IPS-20b (cell line): ENCODE results near the gene MMRN1.

Experiments
- H3K27ac ChIP-seq: one replicate; pipeline ENCODE4 v1.5.1; 2013; ENCODE audit warnings: low read length
- H3K27me3 ChIP-seq: 2 replicates; pipeline ENCODE4 v1.6.1; 2013; ENCODE audit warnings: mild to moderate bottlenecking, low read length, inconsistent platforms; ENCODE audit not compliant: insufficient read depth
- H3K36me3 ChIP-seq: 2 replicates; pipeline ENCODE4 v1.6.1; 2013; ENCODE audit warnings: low read depth, mild to moderate bottlenecking, inconsistent platforms, low read length, moderate library complexity; ENCODE audit not compliant: insufficient read depth
- H3K4me1 ChIP-seq: 2 replicates; pipeline ENCODE4 v1.6.1; 2013; ENCODE audit warnings: mild to moderate bottlenecking, control low read depth, inconsistent platforms, low read length, moderate library complexity; ENCODE audit not compliant: insufficient read depth
- H3K4me3 ChIP-seq: 2 replicates; pipeline ENCODE4 v1.5.1; 2013; ENCODE audit warnings: mild to moderate bottlenecking, low read length, inconsistent platforms
- H3K9ac ChIP-seq: 2 replicates; pipeline ENCODE4 v1.6.1; 2013; ENCODE audit warnings: low read depth, mild to moderate bottlenecking, inconsistent platforms, low read length, moderate library complexity
- H3K9me3 ChIP-seq: 2 replicates; pipeline ENCODE4 v1.6.1; 2013; ENCODE audit warnings: mild to moderate bottlenecking, low read depth, low read length, inconsistent platforms; ENCODE audit not compliant: insufficient read depth

Gene MMRN1

DNA sequence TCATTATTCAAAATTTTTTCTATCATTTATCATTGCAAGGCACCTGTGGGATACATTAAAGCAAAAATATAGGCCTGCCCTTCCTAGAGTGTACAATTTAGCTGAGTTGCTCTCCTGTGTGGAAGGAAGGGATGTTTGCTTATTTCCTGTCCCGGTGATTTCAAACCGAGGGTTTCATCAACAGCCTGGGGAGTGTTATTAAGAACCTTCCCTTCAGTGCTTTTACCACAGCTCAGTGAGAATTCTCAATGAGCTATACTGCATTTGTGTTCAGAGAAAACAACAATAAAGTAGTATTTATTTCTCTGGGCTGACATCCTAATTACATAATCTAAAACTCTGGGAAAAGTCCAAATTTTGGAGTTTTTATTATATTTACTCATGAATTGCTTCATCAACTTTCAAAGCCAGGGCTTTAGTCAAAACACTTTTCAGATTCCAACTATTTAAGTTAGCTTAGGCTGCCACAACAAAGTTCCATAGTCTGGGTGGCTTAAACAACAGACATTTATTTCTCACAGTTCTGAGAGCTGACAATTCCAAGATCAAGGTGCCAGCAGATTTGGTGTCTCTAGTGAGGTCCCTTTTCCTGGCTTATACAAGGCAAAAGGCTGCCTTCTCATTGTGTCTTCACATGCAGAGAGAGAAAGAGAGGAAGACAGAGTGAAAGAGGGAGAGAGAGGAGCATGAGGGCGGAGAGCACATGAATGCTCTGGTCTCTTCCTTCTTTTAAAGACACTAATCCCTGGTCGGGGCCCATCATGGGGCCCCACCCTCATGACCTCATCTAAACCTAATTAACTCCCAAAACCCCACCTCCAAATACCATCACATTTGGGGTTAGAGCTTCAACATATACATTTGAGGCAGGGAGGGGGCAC is 62.6 kb downstream of the MMRN1 start:
- Histone ChIP-seq H3K9ac (no peak overlapping the region), H3K27ac (no peak overlapping the region), H3K4me1 (peaks cover 8% of the 10 kb centered on the region; the same call in 1 of the 2 replicates), H3K4me3 (no peak overlapping the region), H3K27me3 (no peaks in the 10 kb centered on the region), H3K9me3 (no peaks in the 10 kb centered on the region), H3K36me3 (no peaks in the 10 kb centered on the region)

DNA sequence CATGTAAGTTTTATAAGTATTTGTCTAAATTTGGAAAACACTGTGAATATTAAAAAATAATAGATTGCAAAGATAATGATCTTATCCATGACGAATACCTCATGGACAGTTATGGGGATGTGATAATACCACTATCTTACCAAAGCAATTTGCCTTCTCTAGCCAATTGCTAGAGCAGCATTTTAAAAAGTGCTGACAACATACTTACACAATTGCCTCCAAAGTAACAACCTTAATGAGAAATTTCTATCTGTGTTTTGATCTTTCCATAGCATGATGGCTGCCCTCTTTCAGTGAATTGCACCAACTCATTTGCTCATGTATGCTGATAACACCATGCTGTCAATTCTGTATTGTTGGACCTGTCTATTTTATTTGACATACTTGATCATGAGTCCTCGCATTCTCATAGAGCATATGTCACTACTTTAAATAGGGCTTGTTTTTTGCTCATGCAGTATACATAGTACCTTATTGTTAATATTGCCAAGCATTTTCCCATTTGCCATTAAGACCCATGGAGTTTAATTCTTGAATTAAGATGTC is 87.2 kb downstream of the MMRN1 start:
- Histone ChIP-seq H3K9ac (no peak overlapping the region), H3K27ac (no peak overlapping the region), H3K36me3 (no peaks in the 10 kb centered on the region), H3K9me3 (no peaks in the 10 kb centered on the region), H3K4me1 (no peaks in the 10 kb centered on the region), H3K27me3 (no peaks in the 10 kb centered on the region), H3K4me3 (no peak overlapping the region)

DNA sequence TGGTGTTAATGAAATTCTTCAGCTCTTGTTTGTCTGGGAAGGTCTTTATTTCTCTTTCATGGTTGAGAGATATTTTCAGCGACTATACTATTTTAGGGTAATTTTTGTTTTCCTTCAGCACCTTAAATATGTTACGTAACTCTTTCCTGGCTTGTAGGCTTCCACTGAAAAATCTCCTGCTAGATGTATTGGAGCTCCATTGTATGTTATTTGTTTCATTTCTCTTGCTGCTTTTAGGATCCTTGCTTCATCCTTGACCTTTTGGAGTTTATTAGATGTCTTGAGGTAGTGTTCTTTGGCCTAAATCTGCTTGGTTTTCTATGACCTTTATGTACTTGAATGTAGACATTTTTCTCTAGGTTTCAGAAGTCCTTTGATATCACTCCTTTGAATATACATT is 93.6 kb downstream of the MMRN1 start:
- no peaks in the 10 kb centered on the region for H3K36me3 ChIP-seq
- H3K27me3 ChIP-seq = no peaks in the 10 kb centered on the region
- H3K4me1 ChIP-seq = no peaks in the 10 kb centered on the region
- H3K9me3 ChIP-seq = peaks cover 3% of the 10 kb centered on the region; the same call in 1 of the 2 replicates
- no peak overlapping the region for H3K9ac ChIP-seq
- no peak overlapping the region for H3K4me3 ChIP-seq
- H3K27ac ChIP-seq = no peak overlapping the region

DNA sequence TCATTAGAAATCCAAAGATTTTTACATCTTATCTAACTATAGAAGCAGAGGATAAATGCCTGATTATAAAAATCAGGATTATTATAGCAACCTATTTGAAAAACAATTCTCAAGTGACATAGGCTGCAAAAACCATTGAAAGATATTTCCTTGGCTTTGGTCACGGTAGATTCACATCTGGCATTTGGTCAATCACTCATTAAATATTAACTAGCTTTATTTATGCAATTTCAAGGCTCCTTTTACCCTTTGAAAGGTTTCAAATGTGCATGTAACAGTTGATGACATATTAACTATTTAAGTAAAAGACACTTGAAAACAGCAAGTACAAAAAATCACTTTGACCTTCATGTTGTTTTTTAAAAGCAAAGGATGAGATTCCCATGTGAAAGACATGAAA is 98.1 kb downstream of the MMRN1 start:
- H3K9ac ChIP-seq = no peak overlapping the region
- H3K9me3 ChIP-seq = peaks cover 3% of the 10 kb centered on the region; the same call in 1 of the 2 replicates
- peaks cover 6% of the 10 kb centered on the region; the same call in 1 of the 2 replicates for H3K4me1 ChIP-seq
- no peak overlapping the region for H3K27ac ChIP-seq
- no peaks in the 10 kb centered on the region for H3K36me3 ChIP-seq
- no peaks in the 10 kb centered on the region for H3K27me3 ChIP-seq
- H3K4me3 ChIP-seq = no peak overlapping the region

DNA sequence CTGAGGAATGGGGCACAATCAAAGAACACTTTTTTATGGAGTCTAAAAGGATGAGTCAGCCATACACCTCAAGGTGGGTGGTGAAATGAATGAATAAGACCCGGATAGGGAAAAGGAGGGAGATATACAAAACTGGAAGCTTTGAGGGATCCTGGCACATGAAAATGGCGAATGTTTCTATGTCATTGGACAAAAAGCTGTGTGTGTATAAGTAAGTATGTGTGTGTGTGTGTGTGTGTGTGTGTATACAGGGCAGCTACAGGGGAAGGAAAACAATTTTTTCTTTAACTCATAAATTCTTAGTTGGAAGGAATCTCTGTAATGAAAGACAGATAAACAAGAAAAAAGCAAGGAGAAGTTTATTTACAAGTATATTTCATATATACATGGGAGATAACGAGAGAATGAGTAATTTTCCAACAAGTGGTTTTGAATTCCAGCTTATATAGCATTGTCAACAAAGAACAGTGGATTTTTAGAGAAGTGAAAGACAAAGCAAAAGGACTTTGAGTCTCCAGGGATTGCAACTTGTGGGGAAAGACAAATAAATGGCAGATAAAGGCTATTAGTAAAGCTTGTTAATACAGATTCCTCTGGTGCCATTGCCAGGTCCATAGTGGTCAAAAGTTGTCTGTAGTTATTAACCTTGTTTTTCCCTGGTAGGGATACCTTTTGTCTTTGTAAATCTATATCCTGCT is 99.7 kb downstream of the MMRN1 start:
- no peaks in the 10 kb centered on the region for H3K36me3 ChIP-seq
- no peaks in the 10 kb centered on the region for H3K27me3 ChIP-seq
- H3K27ac ChIP-seq = no peak overlapping the region
- H3K9ac ChIP-seq = no peak overlapping the region
- H3K9me3 ChIP-seq = no peaks in the 10 kb centered on the region
- H3K4me1 ChIP-seq = peaks cover 14% of the 10 kb centered on the region; the same call in 1 of the 2 replicates
- no peak overlapping the region for H3K4me3 ChIP-seq

DNA sequence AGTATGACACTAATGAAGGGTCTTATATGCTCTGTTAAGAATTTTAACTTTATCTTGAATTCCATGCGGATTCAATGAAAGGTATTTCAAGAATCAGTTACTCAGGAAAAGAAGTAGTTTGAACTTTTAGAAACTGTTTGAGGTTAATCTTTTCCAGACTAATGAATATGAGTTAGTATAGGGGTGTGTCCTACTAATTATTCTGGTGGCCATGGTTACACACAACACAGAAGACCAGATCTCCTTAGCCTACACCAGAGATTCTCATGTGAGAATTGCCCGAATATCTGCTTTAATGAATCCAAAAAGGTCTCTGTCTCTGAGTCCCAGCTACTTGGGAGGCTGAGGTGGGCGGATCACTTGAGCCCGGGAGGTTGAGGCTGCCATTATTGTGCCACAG is 100.4 kb downstream of the MMRN1 start:
- Histone ChIP-seq H3K9me3 (no peaks in the 10 kb centered on the region), H3K4me3 (no peak overlapping the region), H3K4me1 (peaks cover 14% of the 10 kb centered on the region; the same call in 1 of the 2 replicates), H3K36me3 (no peaks in the 10 kb centered on the region), H3K9ac (no peak overlapping the region), H3K27ac (no peak overlapping the region), H3K27me3 (no peaks in the 10 kb centered on the region)

DNA sequence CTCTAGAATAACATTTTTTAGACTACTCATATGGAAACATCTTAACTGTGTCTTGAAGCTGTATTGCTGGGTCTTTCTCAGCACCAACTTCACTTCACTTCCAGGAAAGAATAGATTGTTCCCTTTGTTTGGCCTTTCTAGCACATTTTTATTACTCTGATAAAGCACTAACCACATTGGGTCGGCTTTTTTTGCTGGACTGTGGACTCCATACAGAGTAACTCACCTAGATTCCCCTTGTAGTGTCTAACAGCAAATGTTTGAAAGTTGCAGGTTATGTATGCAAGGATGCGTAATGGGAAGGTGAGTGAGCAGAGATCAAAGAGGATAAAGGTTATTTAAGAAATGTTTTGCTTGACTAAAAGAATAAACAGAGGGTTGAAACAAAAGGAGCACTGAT is 101.2 kb downstream of the MMRN1 start:
- Histone ChIP-seq H3K9ac (no peak overlapping the region), H3K4me1 (peaks cover 14% of the 10 kb centered on the region; the same call in 1 of the 2 replicates), H3K27me3 (no peaks in the 10 kb centered on the region), H3K27ac (no peak overlapping the region), H3K4me3 (no peak overlapping the region), H3K36me3 (no peaks in the 10 kb centered on the region), H3K9me3 (no peaks in the 10 kb centered on the region)

DNA sequence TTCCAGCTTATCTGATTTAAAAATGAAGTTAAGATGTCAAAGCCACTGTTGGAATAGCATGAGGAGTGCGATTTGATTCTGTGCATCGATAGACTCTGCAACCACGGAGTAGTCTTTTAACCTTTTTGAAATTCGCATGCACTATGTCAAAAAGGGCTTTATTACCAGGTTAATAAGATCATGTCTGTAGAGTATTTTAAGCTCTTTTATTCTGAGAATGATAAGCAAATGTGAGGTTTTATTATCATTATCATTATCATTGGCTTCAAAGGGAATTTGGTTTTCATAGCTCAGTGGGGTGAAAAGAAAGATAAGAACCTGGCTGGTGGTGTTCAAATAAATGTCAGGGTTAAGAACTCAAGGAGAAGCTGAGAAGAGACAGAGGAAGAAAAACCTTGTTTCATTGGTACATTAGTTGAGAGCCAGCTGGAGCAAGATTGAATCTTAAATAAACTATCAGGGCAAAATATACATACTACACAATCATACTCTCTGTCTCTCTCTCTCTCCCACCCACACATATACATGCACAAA is 102.6 kb downstream of the MMRN1 start:
- Histone ChIP-seq H3K4me1 (peaks cover 14% of the 10 kb centered on the region; the same call in 1 of the 2 replicates), H3K27me3 (no peaks in the 10 kb centered on the region)

DNA sequence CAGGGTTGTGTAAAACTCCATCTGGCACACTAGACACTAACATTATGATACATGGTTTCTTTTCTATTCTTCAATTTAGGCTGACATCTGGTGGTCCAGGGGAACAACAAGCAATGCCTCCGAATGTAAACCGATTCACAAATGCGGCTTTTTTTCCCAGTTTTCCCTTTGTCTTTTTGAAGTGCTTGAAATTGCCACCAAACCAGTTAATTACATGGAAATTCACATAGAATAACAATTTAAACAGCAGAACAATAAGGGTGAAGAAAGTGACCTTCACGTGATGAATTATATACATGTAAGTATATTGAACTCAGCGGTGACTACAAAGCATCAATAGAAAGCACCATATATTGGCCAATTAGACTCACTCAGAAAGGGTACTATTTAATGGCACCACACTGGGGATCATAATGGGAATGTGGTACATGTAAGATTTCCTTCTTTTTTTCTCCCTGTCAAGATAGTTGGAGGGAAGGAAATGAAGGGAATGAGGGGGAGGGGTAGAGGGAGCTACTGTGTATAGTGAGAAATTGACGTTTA is 103.9 kb downstream of the MMRN1 start:
- Histone ChIP-seq H3K27me3 (no peaks in the 10 kb centered on the region), H3K27ac (no peak overlapping the region), H3K36me3 (no peaks in the 10 kb centered on the region), H3K4me3 (no peak overlapping the region), H3K9me3 (no peaks in the 10 kb centered on the region), H3K4me1 (peaks cover 21% of the 10 kb centered on the region), H3K9ac (no peak overlapping the region)

More for the DNA sequence above, 102.6 kb downstream of the MMRN1 start:
- Histone ChIP-seq H3K9me3 (no peaks in the 10 kb centered on the region), H3K9ac (no peak overlapping the region), H3K27ac (no peak overlapping the region), H3K36me3 (no peaks in the 10 kb centered on the region), H3K4me3 (no peak overlapping the region)

DNA sequence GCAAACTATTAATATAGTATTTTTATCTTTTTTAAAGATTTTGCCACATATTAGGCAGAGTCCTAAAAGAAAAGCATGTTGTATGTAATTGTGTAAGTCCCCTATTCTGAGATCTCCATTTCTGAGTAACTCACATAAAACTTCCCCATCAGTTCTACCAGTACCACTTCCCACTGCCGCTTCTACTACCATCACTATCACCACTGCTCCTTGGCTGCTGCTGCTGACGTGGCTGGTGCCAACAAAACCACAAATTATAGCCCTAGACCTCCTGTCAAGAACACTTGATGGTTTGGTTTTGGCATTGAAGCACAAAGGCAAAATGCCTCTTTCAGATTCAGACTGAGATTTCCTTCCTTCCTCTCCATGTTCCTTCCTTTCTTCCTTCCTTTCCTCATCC is 106.4 kb downstream of the MMRN1 start:
- H3K9me3 ChIP-seq = no peaks in the 10 kb centered on the region
- no peaks in the 10 kb centered on the region for H3K36me3 ChIP-seq
- peaks cover 18% of the 10 kb centered on the region for H3K4me1 ChIP-seq
- H3K27ac ChIP-seq = no peak overlapping the region
- H3K4me3 ChIP-seq = no peak overlapping the region
- H3K9ac ChIP-seq = no peak overlapping the region
- H3K27me3 ChIP-seq = no peaks in the 10 kb centered on the region

DNA sequence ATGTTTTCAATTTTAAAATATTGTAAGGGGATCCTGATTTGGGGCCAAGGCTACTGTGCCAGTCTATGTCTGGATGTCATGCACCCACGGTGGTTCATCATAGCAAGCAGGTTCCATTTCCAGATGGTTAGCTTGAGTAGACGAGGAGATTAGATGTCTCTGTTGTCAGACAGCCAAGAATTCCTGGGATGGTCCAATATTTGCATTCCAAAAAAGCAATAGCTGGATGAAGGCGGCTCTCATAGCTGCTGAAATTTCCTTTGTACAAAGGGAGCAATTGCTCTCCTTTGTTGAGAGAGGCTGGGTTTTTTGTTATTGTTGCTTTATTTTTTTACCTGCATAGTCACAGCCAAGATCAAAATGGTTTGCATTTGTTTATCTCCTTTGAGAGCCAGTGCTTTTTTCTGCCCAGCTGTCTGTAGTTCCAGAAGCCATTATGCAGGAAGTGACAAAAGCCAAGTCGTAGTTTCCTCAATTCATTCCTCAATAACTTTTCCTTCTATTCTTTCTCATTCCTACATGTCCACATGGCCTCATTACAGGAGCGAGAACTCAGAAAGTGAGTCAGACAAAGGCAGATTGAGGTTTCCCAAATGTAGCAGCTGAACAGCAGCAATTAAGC is 107.9 kb downstream of the MMRN1 start:
- no peaks in the 10 kb centered on the region for H3K9me3 ChIP-seq
- no peak overlapping the region for H3K27ac ChIP-seq
- no peaks in the 10 kb centered on the region for H3K27me3 ChIP-seq
- H3K4me1 ChIP-seq = peaks cover 19% of the 10 kb centered on the region
- no peaks in the 10 kb centered on the region for H3K36me3 ChIP-seq
- H3K4me3 ChIP-seq = no peak overlapping the region
- no peak overlapping the region for H3K9ac ChIP-seq
